IPS-18c (cell line): ENCODE measurements around the gene HERPUD1.
"Not testable (repeated sequence)": the region's sequence is repeated elsewhere in the genome, so short reads cannot be mapped to it uniquely, and the experiment has no call there.

Source experiments
- H3K4me3 ChIP-seq: 2 replicates; pipeline ENCODE4 v1.7.0; 2013; ENCODE audit warnings: low read depth, mild to moderate bottlenecking, low read length, moderate library complexity; ENCODE audit not compliant: insufficient read depth
- H3K9me3 ChIP-seq: one replicate; pipeline ENCODE4 v1.6.1; 2013; ENCODE audit warnings: mild to moderate bottlenecking, low read length, moderate library complexity; ENCODE audit not compliant: control insufficient read depth, insufficient read depth

HERPUD1 gene, protein sequence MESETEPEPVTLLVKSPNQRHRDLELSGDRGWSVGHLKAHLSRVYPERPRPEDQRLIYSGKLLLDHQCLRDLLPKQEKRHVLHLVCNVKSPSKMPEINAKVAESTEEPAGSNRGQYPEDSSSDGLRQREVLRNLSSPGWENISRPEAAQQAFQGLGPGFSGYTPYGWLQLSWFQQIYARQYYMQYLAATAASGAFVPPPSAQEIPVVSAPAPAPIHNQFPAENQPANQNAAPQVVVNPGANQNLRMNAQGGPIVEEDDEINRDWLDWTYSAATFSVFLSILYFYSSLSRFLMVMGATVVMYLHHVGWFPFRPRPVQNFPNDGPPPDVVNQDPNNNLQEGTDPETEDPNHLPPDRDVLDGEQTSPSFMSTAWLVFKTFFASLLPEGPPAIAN

DNA sequence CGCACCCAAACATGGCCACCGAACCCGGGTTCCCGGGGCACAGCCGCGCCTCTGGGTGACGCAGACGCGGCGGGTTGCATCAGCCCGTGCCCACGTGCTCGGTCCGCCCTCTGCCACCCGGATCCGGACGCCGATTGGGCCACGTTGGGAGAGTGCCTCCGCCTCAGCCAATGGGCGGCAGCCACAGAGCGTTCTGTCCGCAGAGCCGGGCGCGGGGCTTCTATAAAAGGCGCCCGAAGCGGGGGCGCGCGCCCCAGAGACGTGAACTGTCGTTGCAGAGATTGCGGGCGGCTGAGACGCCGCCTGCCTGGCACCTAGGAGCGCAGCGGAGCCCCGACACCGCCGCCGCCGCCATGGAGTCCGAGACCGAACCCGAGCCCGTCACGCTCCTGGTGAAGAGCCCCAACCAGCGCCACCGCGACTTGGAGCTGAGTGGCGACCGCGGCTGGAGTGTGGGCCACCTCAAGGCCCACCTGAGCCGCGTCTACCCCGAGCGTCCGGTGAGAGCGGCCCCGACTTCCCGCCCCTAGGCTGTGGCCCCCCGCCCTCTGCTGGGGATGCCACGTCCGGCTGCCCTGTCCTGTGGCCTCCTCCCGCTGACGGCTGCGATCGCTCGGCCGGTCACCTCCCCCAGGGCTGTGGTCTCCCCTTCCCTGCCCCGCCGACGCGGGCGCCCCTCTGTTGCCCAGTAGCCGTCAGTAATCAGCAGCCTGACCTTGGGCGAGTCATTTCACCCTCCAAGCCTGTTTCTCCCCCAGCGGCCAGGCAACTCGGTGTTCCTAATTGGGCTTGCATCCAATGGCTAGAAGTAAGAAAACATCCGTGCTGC, at the start of gene HERPUD1:
TSS of gene HERPUD1 (plus strand) at position 251 of the 829 bp plus-strand sequence. CDS start at position 354, 103 bp downstream.
- peak within 1 kb of the TSS; percentile 83 for H3K4me3 ChIP-seq
- H3K9me3 ChIP-seq, result no peaks in the 10 kb centered on the region

GRCh38 chr16:56883586-56883985, 48.4 kb upstream of the HERPUD1 start:
- Histone ChIP-seq H3K9me3 (peaks cover 2% of the 10 kb centered on the region), H3K4me3 (no peak overlapping the region)

DNA sequence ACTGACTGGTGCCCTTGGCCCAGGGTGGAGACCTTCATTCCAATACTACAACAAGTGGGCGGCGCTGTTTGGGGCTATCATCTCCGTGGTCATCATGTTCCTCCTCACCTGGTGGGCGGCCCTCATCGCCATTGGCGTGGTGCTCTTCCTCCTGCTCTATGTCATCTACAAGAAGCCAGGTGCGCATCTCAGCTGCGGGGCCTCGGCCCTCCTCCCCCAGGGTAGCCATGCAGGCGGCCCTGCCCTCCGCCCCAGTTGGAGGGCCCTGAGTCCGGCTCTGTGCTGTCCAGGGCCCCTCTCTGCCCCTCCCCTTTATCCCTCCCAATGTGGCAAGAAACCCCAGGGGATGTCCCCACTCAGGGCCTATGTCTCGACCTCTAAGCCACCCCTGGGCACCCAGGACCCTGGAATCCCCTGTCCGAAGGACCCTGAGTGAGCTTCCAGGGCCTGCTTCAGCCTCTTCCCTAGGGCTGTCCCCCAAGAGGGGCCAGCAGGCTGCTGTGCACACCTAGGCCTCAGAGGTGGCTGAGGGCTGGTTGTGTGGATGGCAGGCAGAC, 47.8 kb upstream of the HERPUD1 start:
- Histone ChIP-seq H3K9me3 (peaks cover 2% of the 10 kb centered on the region), H3K4me3 (no peak overlapping the region)

- not testable (repeated sequence) for H3K9me3 ChIP-seq, H3K4me3 ChIP-seq
These were observed 47.0 kb upstream of the HERPUD1 start for GRCh38 chr16:56884929-56885328.

DNA sequence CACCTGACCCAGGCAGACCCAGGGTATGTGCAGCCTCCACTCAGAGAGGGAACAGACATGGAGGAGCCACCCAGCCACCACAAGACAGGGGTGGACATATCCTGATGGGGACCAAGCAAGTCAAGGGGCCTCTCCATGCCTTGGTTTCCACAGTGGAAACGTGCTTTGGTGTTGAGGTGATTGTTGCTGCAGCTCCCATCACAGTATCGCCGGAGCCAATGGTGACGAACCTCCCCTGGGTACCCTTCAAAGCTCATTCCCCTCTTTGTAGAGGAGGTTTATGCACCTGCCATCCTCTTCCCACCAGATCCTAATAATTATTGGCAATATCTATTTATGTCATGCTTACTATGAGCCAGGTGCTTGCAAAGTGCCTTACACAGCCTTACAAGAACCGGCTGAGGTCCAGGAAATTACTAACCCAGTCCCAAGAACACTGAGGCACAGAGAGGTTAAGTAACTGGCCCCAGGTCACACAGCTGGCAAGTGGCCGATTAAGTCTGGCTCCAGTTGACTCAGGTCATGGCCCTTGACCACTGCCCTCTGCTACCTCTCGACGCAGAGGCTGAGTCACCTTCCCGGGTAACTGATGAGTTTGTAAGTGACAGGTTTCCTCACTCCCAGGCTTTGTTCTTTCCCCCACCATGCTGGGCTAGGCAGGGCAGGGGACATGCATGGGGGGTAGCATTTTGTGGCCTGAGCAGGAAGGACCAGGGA, 46.3 kb upstream of the HERPUD1 start:
- H3K9me3 ChIP-seq, result peaks cover 2% of the 10 kb centered on the region
- H3K4me3 ChIP-seq, result no peak overlapping the region

DNA sequence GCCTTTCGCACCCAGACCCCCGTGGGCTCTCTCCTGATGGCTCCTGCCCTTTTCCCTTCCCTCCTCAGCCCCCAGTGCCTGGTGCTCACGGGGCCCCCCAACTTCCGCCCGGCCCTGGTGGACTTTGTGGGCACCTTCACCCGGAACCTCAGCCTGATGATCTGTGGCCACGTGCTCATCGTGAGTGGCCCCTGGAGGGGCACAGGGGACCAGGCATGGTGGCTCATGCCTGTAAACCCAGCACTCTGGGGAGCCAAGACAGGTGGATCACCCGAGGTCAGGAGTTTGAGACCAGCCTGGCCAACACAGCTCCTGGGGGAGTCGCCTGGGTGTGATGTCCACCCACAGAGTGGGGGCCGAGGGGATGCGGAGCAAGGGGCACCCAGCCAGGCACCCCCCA, 45.6 kb upstream of the HERPUD1 start:
- Histone ChIP-seq H3K4me3 (no peak overlapping the region), H3K9me3 (peaks cover 2% of the 10 kb centered on the region)

- Histone ChIP-seq H3K4me3 (no peak overlapping the region), H3K9me3 (peaks cover 2% of the 10 kb centered on the region)
These were observed 45.1 kb upstream of the HERPUD1 start for GRCh38 chr16:56886826-56887225.

- H3K4me3 ChIP-seq, result no peak overlapping the region
These were observed 43.1 kb upstream of the HERPUD1 start for GRCh38 chr16:56888806-56889205.

DNA sequence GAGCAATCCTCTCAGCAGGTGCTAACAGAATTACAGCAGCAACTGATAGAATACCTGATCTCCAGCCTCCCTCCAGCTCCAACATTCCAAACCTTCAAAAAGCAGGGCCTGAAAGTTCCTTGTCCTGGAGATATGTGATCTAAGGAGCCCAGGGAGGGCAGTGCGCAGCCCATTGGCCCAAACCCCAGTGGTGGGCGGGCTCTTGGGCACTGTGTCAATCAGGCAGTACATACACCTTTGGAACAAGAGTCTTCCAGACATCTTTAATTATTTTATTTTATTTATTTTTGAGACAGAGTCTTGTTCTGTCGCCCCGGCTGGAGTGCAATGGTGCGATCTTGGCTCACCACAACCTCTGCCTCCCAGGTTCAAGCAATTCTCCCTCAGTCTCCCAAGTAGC, 42.7 kb upstream of the HERPUD1 start:
- peaks cover 2% of the 10 kb centered on the region for H3K9me3 ChIP-seq
- no peak overlapping the region for H3K4me3 ChIP-seq

More at GRCh38 chr16:56888806-56889205, 43.1 kb upstream of the HERPUD1 start:
- peaks cover 2% of the 10 kb centered on the region for H3K9me3 ChIP-seq

DNA sequence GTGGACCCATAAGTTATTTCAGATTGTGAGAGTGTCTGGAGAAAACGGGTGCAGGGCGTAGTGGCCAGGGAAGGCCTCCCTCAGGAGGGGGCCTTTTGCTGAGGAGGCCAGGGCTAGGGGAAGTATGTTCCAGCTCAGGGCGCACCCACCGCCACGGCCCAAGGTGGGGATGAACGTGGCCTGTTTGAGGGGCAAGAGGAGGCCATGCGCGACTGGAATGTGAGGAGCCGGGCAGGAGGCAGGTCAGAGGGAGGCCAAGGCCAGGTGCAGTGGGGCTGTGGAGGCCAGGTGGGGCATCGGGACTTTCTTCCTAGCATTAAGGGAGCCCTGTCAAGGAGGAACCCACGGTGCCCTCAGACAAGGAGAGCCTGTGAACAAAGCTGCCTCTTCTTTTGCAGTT, 40.3 kb upstream of the HERPUD1 start:
- Histone ChIP-seq H3K9me3 (no peaks in the 10 kb centered on the region), H3K4me3 (no peak overlapping the region)

GRCh38 chr16:56892705-56893104, 39.2 kb upstream of the HERPUD1 start:
- no peaks in the 10 kb centered on the region for H3K9me3 ChIP-seq
- no peak overlapping the region for H3K4me3 ChIP-seq

DNA sequence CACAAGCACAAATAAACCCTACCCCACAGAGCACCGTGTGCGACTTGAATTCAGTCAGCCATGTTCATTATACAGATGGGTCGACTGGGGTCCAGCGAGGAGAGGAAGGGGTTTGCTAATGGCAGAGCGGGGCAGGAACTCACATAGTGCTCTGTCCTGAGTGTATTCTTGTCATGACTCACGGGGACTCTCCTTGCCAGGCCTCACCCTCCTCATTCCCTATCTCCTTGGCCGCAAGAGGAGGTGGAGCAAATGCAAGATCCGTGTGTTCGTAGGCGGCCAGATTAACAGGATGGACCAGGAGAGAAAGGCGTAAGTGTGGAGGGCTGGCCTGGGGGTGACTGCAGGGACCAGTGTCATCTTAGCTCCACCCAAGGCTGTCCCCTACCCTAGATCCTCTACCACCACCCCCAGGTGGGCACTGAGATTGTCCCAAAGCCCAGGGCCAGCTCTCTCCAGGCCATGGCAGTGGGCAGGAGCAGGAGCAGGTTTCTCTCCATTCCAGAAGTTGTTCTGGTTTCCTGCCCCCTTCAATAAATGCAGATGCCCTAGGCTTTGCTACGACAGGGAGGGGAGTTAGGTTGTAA, 37.5 kb upstream of the HERPUD1 start:
- Histone ChIP-seq H3K4me3 (no peak overlapping the region), H3K9me3 (no peaks in the 10 kb centered on the region)

DNA sequence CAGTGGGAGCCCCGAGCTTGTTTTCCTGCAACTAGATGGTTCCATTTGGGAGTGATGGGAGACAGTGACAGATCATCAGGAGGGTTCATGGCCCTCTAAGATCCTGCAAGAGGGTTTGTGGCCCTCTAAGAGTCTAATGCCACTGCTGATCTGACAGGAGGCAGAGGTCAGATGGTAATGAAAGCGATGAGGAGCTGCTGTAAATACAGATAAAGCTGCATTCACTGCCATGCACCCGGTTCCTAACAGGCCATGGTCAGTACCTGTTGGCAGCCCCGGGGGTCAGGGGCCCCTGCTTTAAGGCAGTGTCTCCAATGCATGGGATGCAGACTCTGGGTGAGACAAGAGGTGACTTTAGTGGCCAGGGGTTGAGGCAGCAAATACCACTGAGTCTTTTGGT, 36.1 kb upstream of the HERPUD1 start:
- H3K9me3 ChIP-seq, result no peaks in the 10 kb centered on the region
- H3K4me3 ChIP-seq, result no peak overlapping the region

DNA sequence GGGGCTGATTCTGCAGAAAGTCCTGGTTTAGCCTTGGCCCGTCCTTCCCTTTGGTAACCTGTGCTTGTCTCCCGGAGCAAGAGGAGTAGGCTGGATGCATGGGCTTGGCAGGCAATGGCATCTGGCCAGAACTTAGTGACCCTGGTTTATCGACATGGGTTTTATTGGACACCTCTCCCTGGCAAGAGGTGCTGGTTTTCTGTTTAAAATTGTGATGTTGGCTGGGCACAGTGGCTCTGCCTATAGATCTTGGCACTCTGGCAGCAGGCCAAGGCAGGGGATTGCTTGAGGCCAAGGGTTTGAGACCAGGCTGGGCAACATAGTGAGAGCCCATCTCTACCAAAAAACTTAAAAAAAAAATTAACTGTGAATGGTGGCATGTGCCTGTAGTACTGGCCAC, 35.7 kb upstream of the HERPUD1 start:
- Histone ChIP-seq H3K9me3 (no peaks in the 10 kb centered on the region), H3K4me3 (no peak overlapping the region)

DNA sequence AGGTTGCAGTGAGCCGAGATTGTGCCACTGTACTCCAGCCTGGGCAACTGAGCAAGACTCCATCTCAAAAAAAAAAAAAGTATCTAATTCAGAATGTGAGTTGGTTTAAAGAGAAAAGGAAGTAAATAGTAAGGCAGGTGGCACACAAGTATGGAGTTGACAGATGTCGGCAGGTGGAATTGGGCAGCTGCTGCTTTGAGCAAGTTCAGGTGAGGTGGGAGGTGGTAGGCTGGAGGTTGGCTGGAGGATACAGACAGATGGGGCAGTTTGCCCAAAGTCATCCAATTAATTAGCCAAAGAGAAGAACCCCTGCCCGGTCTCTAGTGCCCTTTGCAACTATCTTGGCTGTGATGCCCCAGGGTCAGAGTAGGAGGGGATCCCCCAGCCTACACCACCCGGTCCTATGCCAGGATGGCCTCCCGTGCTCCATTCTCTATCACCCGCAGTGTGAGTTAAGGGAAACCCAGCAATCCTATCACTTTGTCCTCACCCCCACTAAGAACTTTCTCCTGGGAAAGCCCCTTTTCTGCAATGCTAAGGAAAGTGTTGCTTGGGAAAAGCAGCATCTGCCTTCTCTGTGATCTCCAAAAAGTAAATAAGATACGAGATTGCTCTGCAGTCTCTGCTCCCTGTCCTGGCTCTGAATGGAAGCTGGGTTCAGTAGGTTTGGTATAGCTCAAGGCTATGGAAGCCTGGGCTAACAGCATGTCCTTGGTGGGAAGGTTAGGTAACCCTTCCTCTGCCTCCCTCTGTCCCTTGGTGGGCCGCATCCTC, 34.7 kb upstream of the HERPUD1 start:
- no peak overlapping the region for H3K4me3 ChIP-seq
- H3K9me3 ChIP-seq, result no peaks in the 10 kb centered on the region

GRCh38 chr16:56898847-56899246, 33.1 kb upstream of the HERPUD1 start:
- no peaks in the 10 kb centered on the region for H3K9me3 ChIP-seq
- H3K4me3 ChIP-seq, result no peak overlapping the region
